IPS-15b (cell line): ENCODE results near the gene FAM221B.
A peak's percentile ranks its signal among the peaks of the same experiment; 100 is the strongest.

ENCODE experiments used
- H3K27me3 ChIP-seq: one replicate; pipeline ENCODE4 v1.6.1; 2013; ENCODE audit warnings: low read length; ENCODE audit not compliant: control insufficient read depth, insufficient read depth
- H3K36me3 ChIP-seq: one replicate; pipeline ENCODE4 v1.6.1; 2013; ENCODE audit warnings: low read length; ENCODE audit not compliant: control insufficient read depth, insufficient read depth
- H3K4me1 ChIP-seq: one replicate; pipeline ENCODE4 v1.6.1; 2013; ENCODE audit warnings: mild to moderate bottlenecking, low read length; ENCODE audit not compliant: control insufficient read depth, insufficient read depth
- H3K4me3 ChIP-seq: one replicate; pipeline ENCODE4 v1.5.1; 2013; ENCODE audit warnings: low read depth, low read length
- H3K9ac ChIP-seq: one replicate; pipeline ENCODE4 v1.6.1; 2013; ENCODE audit warnings: low read depth, mild to moderate bottlenecking, low read length
- H3K9me3 ChIP-seq: one replicate; pipeline ENCODE4 v1.6.1; 2013; ENCODE audit warnings: mild to moderate bottlenecking, low read length; ENCODE audit not compliant: control insufficient read depth, insufficient read depth

The FAM221B gene

GRCh38 chr9:35792826-35793225, 35.7 kb downstream of the FAM221B start:
- H3K4me1 ChIP-seq: peaks cover 2% of the 10 kb centered on the region
- no peaks in the 10 kb centered on the region for H3K9me3 ChIP-seq
- H3K9ac ChIP-seq: no peak overlapping the region
- H3K27me3 ChIP-seq: peaks cover 3% of the 10 kb centered on the region
- H3K4me3 ChIP-seq: no peak overlapping the region
- no peaks in the 10 kb centered on the region for H3K36me3 ChIP-seq

GRCh38 chr9:35792024-35792813, 36.3 kb downstream of the FAM221B start:
- H3K4me3 ChIP-seq: peak overlapping the region; percentile 13

GRCh38 chr9:35791297-35791921, 37.1 kb downstream of the FAM221B start, which contains the start of gene NPR2:
Gene NPR2, plus strand, starts transcription at chr9:35791591. Its CDS starts 818 bp downstream, at chr9:35792409.
- H3K36me3 ChIP-seq: no peaks in the 10 kb centered on the region
- peak within 1 kb of the TSS; percentile 62 for H3K4me3 ChIP-seq
- peaks cover 2% of the 10 kb centered on the region for H3K4me1 ChIP-seq
- peaks cover 3% of the 10 kb centered on the region for H3K27me3 ChIP-seq
- H3K9ac ChIP-seq: peak within 1 kb of the TSS; percentile 70
- H3K9me3 ChIP-seq: no peaks in the 10 kb centered on the region

More at GRCh38 chr9:35792024-35792813, 36.3 kb downstream of the FAM221B start:
- Histone ChIP-seq H3K9ac (peak overlapping the region; percentile 70), H3K27me3 (peaks cover 3% of the 10 kb centered on the region), H3K9me3 (no peaks in the 10 kb centered on the region), H3K4me1 (peaks cover 2% of the 10 kb centered on the region), H3K36me3 (no peaks in the 10 kb centered on the region)

GRCh38 chr9:35790385-35791296, 37.9 kb downstream of the FAM221B start:
- Histone ChIP-seq H3K9me3 (no peaks in the 10 kb centered on the region), H3K9ac (peak overlapping the region; percentile 47), H3K36me3 (no peaks in the 10 kb centered on the region), H3K4me3 (peak overlapping the region; percentile 55), H3K4me1 (peaks cover 2% of the 10 kb centered on the region), H3K27me3 (peaks cover 3% of the 10 kb centered on the region)

- Histone ChIP-seq H3K9ac (no peak overlapping the region), H3K36me3 (no peaks in the 10 kb centered on the region), H3K4me3 (no peak overlapping the region)
These were observed 38.5 kb downstream of the FAM221B start for GRCh38 chr9:35790025-35790384.

GRCh38 chr9:35789541-35789940, 39.0 kb downstream of the FAM221B start:
- Histone ChIP-seq H3K4me1 (peaks cover 2% of the 10 kb centered on the region), H3K9ac (no peak overlapping the region), H3K36me3 (no peaks in the 10 kb centered on the region), H3K4me3 (no peak overlapping the region), H3K27me3 (peaks cover 3% of the 10 kb centered on the region), H3K9me3 (no peaks in the 10 kb centered on the region)

More at GRCh38 chr9:35790025-35790384, 38.5 kb downstream of the FAM221B start:
- no peaks in the 10 kb centered on the region for H3K9me3 ChIP-seq
- peaks cover 3% of the 10 kb centered on the region for H3K27me3 ChIP-seq
- H3K4me1 ChIP-seq: peaks cover 2% of the 10 kb centered on the region

GRCh38 chr9:35783418-35783817, 45.1 kb downstream of the FAM221B start:
- Histone ChIP-seq H3K27me3 (no peaks in the 10 kb centered on the region), H3K4me1 (no peaks in the 10 kb centered on the region), H3K9ac (no peak overlapping the region), H3K36me3 (no peaks in the 10 kb centered on the region), H3K9me3 (no peaks in the 10 kb centered on the region), H3K4me3 (no peak overlapping the region)

- Histone ChIP-seq H3K27me3 (no peaks in the 10 kb centered on the region), H3K4me1 (peaks cover 1% of the 10 kb centered on the region), H3K36me3 (no peaks in the 10 kb centered on the region), H3K9ac (no peak overlapping the region), H3K4me3 (no peak overlapping the region), H3K9me3 (no peaks in the 10 kb centered on the region)
These were observed 47.5 kb downstream of the FAM221B start for GRCh38 chr9:35781066-35781465.

GRCh38 chr9:35778496-35778895, 50.0 kb downstream of the FAM221B start:
- Histone ChIP-seq H3K4me1 (peaks cover 11% of the 10 kb centered on the region), H3K9ac (no peak overlapping the region), H3K4me3 (no peak overlapping the region), H3K27me3 (no peaks in the 10 kb centered on the region), H3K36me3 (no peaks in the 10 kb centered on the region), H3K9me3 (no peaks in the 10 kb centered on the region)

GRCh38 chr9:35776018-35776417, 52.5 kb downstream of the FAM221B start:
- Histone ChIP-seq H3K4me1 (peaks cover 11% of the 10 kb centered on the region), H3K9ac (no peak overlapping the region), H3K27me3 (no peaks in the 10 kb centered on the region), H3K4me3 (no peak overlapping the region), H3K9me3 (no peaks in the 10 kb centered on the region), H3K36me3 (no peaks in the 10 kb centered on the region)

- H3K4me1 ChIP-seq: peaks cover 11% of the 10 kb centered on the region
- H3K4me3 ChIP-seq: no peak overlapping the region
- H3K9me3 ChIP-seq: no peaks in the 10 kb centered on the region
- H3K27me3 ChIP-seq: no peaks in the 10 kb centered on the region
- no peak overlapping the region for H3K9ac ChIP-seq
- H3K36me3 ChIP-seq: no peaks in the 10 kb centered on the region
These were observed 53.5 kb downstream of the FAM221B start for GRCh38 chr9:35774907-35775635.
